Duodenal mucosa (tissue), 2 donors: Measurements from ENCODE around the gene RAPGEF2.

Source experiments
- H3K27ac ChIP-seq: one replicate; pipeline ENCODE4 v1.7.0; 2013; ENCODE audit warnings: low read depth, low read length
- H3K27me3 ChIP-seq, 2 donors: one replicate each; pipeline ENCODE4 v1.7.0; 2013; ENCODE audit warnings: low read length in 2 of 2, control low read depth in 1 of 2; ENCODE audit not compliant: insufficient read depth in 2 of 2, control insufficient read depth in 1 of 2
- H3K36me3 ChIP-seq, 2 donors: one replicate each; pipeline ENCODE4 v1.7.0; 2013; ENCODE audit warnings: low read length in 2 of 2, control low read depth in 1 of 2; ENCODE audit not compliant: insufficient read depth in 2 of 2, control insufficient read depth in 1 of 2
- H3K4me1 ChIP-seq, 2 donors: one replicate each; pipeline ENCODE4 v1.7.0; 2013; ENCODE audit warnings: low read length in 2 of 2, control low read depth in 1 of 2; ENCODE audit not compliant: insufficient read depth in 2 of 2, control insufficient read depth in 1 of 2
- H3K4me3 ChIP-seq, 2 donors: one replicate each; pipeline ENCODE4 v1.7.0; 2013; ENCODE audit warnings: low read length in 2 of 2, low read depth in 1 of 2
- H3K9ac ChIP-seq, 2 donors: one replicate each; pipeline ENCODE4 v1.7.0; 2013; ENCODE audit warnings: low read length in 2 of 2, low read depth in 1 of 2
- H3K9me3 ChIP-seq, 2 donors: one replicate each; pipeline ENCODE4 v1.7.0; 2013; ENCODE audit warnings: low read length in 2 of 2, control low read depth in 1 of 2; ENCODE audit not compliant: control insufficient read depth in 1 of 2

RAPGEF2 gene

GRCh38 chr4:159224408-159224807 lies 121.5 kb downstream of the RAPGEF2 start:
- Histone ChIP-seq H3K4me1 (peaks cover 0 to 20% of the 10 kb centered on the region in 2 donors), H3K36me3 (no peaks in the 10 kb centered on the region)

GRCh38 chr4:159227378-159227777 lies 124.5 kb downstream of the RAPGEF2 start:
- H3K36me3 ChIP-seq, result no peaks in the 10 kb centered on the region
- peaks cover 0 to 20% of the 10 kb centered on the region in 2 donors for H3K4me1 ChIP-seq
- H3K27ac ChIP-seq, result no peak overlapping the region
- H3K9me3 ChIP-seq, result no peaks in the 10 kb centered on the region
- H3K4me3 ChIP-seq, result no peak overlapping the region
- peak overlapping the region in 1 of 2 donors; percentile 13 for H3K9ac ChIP-seq
- H3K27me3 ChIP-seq, result no peaks in the 10 kb centered on the region

More at GRCh38 chr4:159224408-159224807, 121.5 kb downstream of the RAPGEF2 start:
- no peaks in the 10 kb centered on the region for H3K27me3 ChIP-seq
- no peak overlapping the region for H3K9ac ChIP-seq
- H3K27ac ChIP-seq, result no peak overlapping the region
- H3K4me3 ChIP-seq, result no peak overlapping the region
- no peaks in the 10 kb centered on the region for H3K9me3 ChIP-seq

GRCh38 chr4:159227984-159228383 lies 125.1 kb downstream of the RAPGEF2 start:
- Histone ChIP-seq H3K27ac (no peak overlapping the region), H3K9ac (peak overlapping the region in 1 of 2 donors; percentile 13), H3K4me1 (peaks cover 0 to 20% of the 10 kb centered on the region in 2 donors), H3K9me3 (no peaks in the 10 kb centered on the region), H3K4me3 (peak overlapping the region; percentile 54), H3K36me3 (no peaks in the 10 kb centered on the region), H3K27me3 (no peaks in the 10 kb centered on the region)

- no peaks in the 10 kb centered on the region for H3K27me3 ChIP-seq
- no peaks in the 10 kb centered on the region for H3K9me3 ChIP-seq
- peaks cover 0 to 18% of the 10 kb centered on the region in 2 donors for H3K4me1 ChIP-seq
- no peaks in the 10 kb centered on the region for H3K36me3 ChIP-seq
- H3K4me3 ChIP-seq, result no peak overlapping the region
- no peak overlapping the region for H3K9ac ChIP-seq
- no peak overlapping the region for H3K27ac ChIP-seq
These were observed 126.3 kb downstream of the RAPGEF2 start for GRCh38 chr4:159229164-159229563.

- Histone ChIP-seq H3K36me3 (no peaks in the 10 kb centered on the region), H3K4me1 (peaks cover 0 to 6% of the 10 kb centered on the region in 2 donors), H3K9me3 (no peaks in the 10 kb centered on the region), H3K27ac (no peak overlapping the region), H3K9ac (no peak overlapping the region), H3K27me3 (no peaks in the 10 kb centered on the region), H3K4me3 (no peak overlapping the region)
These were observed 129.7 kb downstream of the RAPGEF2 start for GRCh38 chr4:159232465-159233106.

- Histone ChIP-seq H3K9ac (no peak overlapping the region), H3K4me1 (no peaks in the 10 kb centered on the region), H3K36me3 (no peaks in the 10 kb centered on the region), H3K27ac (no peak overlapping the region), H3K27me3 (no peaks in the 10 kb centered on the region), H3K9me3 (no peaks in the 10 kb centered on the region), H3K4me3 (no peak overlapping the region)
These were observed 133.0 kb downstream of the RAPGEF2 start for GRCh38 chr4:159235779-159236368.

- no peaks in the 10 kb centered on the region for H3K36me3 ChIP-seq
- H3K9ac ChIP-seq, result no peak overlapping the region
- no peaks in the 10 kb centered on the region for H3K9me3 ChIP-seq
- no peak overlapping the region for H3K4me3 ChIP-seq
- H3K27me3 ChIP-seq, result no peaks in the 10 kb centered on the region
- H3K4me1 ChIP-seq, result no peaks in the 10 kb centered on the region
- no peak overlapping the region for H3K27ac ChIP-seq
These were observed 135.1 kb downstream of the RAPGEF2 start for GRCh38 chr4:159237975-159238374.

GRCh38 chr4:159238631-159239030 lies 135.8 kb downstream of the RAPGEF2 start:
- no peak overlapping the region for H3K4me3 ChIP-seq
- no peaks in the 10 kb centered on the region for H3K9me3 ChIP-seq
- no peak overlapping the region for H3K27ac ChIP-seq
- no peaks in the 10 kb centered on the region for H3K4me1 ChIP-seq
- no peak overlapping the region for H3K9ac ChIP-seq
- H3K27me3 ChIP-seq, result no peaks in the 10 kb centered on the region
- H3K36me3 ChIP-seq, result no peaks in the 10 kb centered on the region

GRCh38 chr4:159239629-159240028 lies 136.8 kb downstream of the RAPGEF2 start:
- Histone ChIP-seq H3K36me3 (no peaks in the 10 kb centered on the region), H3K27ac (no peak overlapping the region), H3K4me3 (no peak overlapping the region), H3K9me3 (no peaks in the 10 kb centered on the region), H3K4me1 (no peaks in the 10 kb centered on the region), H3K27me3 (no peaks in the 10 kb centered on the region), H3K9ac (no peak overlapping the region)

- no peak overlapping the region for H3K27ac ChIP-seq
- no peak overlapping the region for H3K4me3 ChIP-seq
- H3K27me3 ChIP-seq, result no peaks in the 10 kb centered on the region
These were observed 137.2 kb downstream of the RAPGEF2 start for GRCh38 chr4:159240046-159240445.

More at GRCh38 chr4:159240046-159240445, 137.2 kb downstream of the RAPGEF2 start:
- Histone ChIP-seq H3K36me3 (no peaks in the 10 kb centered on the region), H3K9me3 (no peaks in the 10 kb centered on the region), H3K4me1 (no peaks in the 10 kb centered on the region), H3K9ac (no peak overlapping the region)
